Spleen (tissue), 7 donors: ENCODE data around the gene DLG1.
"Not testable (repeated sequence)": the region's sequence is repeated elsewhere in the genome, so short reads cannot be mapped to it uniquely, and the experiment has no call there.

ENCODE experiments used
- CTCF ChIP-seq, 11 experiments: fragments of 200-600 bp in 7 of 11; fragments of 450-650 bp in 4 of 11; sonication (generic) in 4 of 11; IDR thresholded peaks in 8 of 11; conservative IDR thresholded peaks in 3 of 11; 1 replicate in 7 of 11; 2 replicates in 4 of 11; pipeline versions ENCODE4 v1.4.0 to v1.8.0; 2016 to 2021; ENCODE audit warnings: antibody characterized with exemption in 11 of 11, inconsistent platforms in 4 of 11, mild to moderate bottlenecking in 1 of 11
- POLR2A ChIP-seq, 3 donors: fragments of 450-650 bp; IDR thresholded peaks; one replicate each; pipeline ENCODE4 v1.5.1; 2017; ENCODE audit warnings: antibody characterized with exemption in 3 of 3, mild to moderate bottlenecking in 1 of 3
- POLR2AphosphoS5 ChIP-seq, 3 donors: sonication (generic); formaldehyde crosslinking; IDR thresholded peaks; one replicate each; pipeline ENCODE4 v1.5.1; 2017; ENCODE audit warnings: antibody characterized with exemption in 3 of 3
- donor health status: DM: no; HTN: no; CAD: no; lungs with moderate emphysema.
- donor health status: DM: no; HTN: no; CAD: no.
- donor health status: DM: no; HTN: no; CAD: no.

DNA sequence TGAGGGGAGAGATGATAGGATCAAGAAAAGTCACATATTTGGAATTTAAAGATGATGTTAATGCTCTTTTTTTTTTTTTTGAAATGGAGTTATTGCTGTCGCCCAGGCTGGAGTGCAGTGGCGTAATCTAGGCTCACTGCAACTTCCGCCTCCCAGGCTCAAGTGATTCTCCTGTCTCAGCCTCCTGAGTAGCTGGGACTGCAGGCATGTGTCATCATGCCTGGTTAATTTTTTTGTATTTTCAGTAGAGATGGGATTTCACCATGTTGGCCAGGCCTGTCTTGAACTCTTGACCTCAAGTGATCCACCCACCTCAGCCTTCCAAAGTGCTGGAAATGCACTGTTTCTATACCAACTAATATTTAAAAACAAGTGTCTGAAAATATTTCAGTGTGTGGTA, 104.7 kb downstream of the DLG1 start:
- not testable (repeated sequence) for TF ChIP-seq CTCF (IDR thresholded peaks at IDR 0.05 in 8 of 11, conservative IDR thresholded peaks at IDR 0.05 in 3 of 11); POLR2A (IDR thresholded peaks at IDR 0.05); POLR2AphosphoS5 (IDR thresholded peaks at IDR 0.05)
